IPS-18c (cell line): ENCODE measurements around the gene SOX6.
"Not testable (repeated sequence)": the region's sequence is repeated elsewhere in the genome, so short reads cannot be mapped to it uniquely, and the experiment has no call there.

Experiments used
- H3K4me3 ChIP-seq: 2 replicates; pipeline ENCODE4 v1.7.0; 2013; ENCODE audit warnings: low read depth, mild to moderate bottlenecking, low read length, moderate library complexity; ENCODE audit not compliant: insufficient read depth
- H3K9me3 ChIP-seq: one replicate; pipeline ENCODE4 v1.6.1; 2013; ENCODE audit warnings: mild to moderate bottlenecking, low read length, moderate library complexity; ENCODE audit not compliant: control insufficient read depth, insufficient read depth

Gene SOX6

GRCh38 chr11:16375664-16376063 is 19.3 kb upstream of the SOX6 start:
- H3K4me3 ChIP-seq, H3K9me3 ChIP-seq: not testable (repeated sequence)

GRCh38 chr11:16373768-16374167 is 17.4 kb upstream of the SOX6 start:
- no peak overlapping the region for H3K4me3 ChIP-seq
- H3K9me3 ChIP-seq = no peaks in the 10 kb centered on the region

GRCh38 chr11:16372355-16372754 is 16.0 kb upstream of the SOX6 start:
- Histone ChIP-seq H3K9me3 (no peaks in the 10 kb centered on the region), H3K4me3 (no peak overlapping the region)

- H3K4me3 ChIP-seq = no peak overlapping the region
These were observed 10.9 kb upstream of the SOX6 start for GRCh38 chr11:16367252-16367651.

GRCh38 chr11:16365581-16366228 is 9.4 kb upstream of the SOX6 start:
- no peak overlapping the region for H3K4me3 ChIP-seq
- no peaks in the 10 kb centered on the region for H3K9me3 ChIP-seq

More at GRCh38 chr11:16367252-16367651, 10.9 kb upstream of the SOX6 start:
- H3K9me3 ChIP-seq = no peaks in the 10 kb centered on the region

- Histone ChIP-seq H3K9me3 (no peaks in the 10 kb centered on the region), H3K4me3 (no peak overlapping the region)
These were observed 7.9 kb upstream of the SOX6 start for GRCh38 chr11:16364254-16364653.

- no peak overlapping the region for H3K4me3 ChIP-seq
- H3K9me3 ChIP-seq = no peaks in the 10 kb centered on the region
These were observed 7.4 kb upstream of the SOX6 start for GRCh38 chr11:16363706-16364105.

- Histone ChIP-seq H3K4me3 (no peak overlapping the region), H3K9me3 (no peaks in the 10 kb centered on the region)
These were observed 4.9 kb upstream of the SOX6 start for GRCh38 chr11:16361108-16361865.

GRCh38 chr11:16359369-16359768 is 3.0 kb upstream of the SOX6 start:
- Histone ChIP-seq H3K4me3 (no peak overlapping the region), H3K9me3 (no peaks in the 10 kb centered on the region)

GRCh38 chr11:16358726-16359125 is 2.4 kb upstream of the SOX6 start:
- H3K4me3 ChIP-seq = no peak overlapping the region

GRCh38 chr11:16357775-16358174 is 1.4 kb upstream of the SOX6 start:
- H3K4me3 ChIP-seq = no peak overlapping the region
- no peaks in the 10 kb centered on the region for H3K9me3 ChIP-seq

More at GRCh38 chr11:16358726-16359125, 2.4 kb upstream of the SOX6 start:
- H3K9me3 ChIP-seq = no peaks in the 10 kb centered on the region

GRCh38 chr11:16356761-16357393 is 531 bp upstream of the SOX6 start:
- Histone ChIP-seq H3K4me3 (no peak overlapping the region), H3K9me3 (no peaks in the 10 kb centered on the region)

GRCh38 chr11:16352707-16353106 is 3.6 kb downstream of the SOX6 start:
- Histone ChIP-seq H3K9me3 (no peaks in the 10 kb centered on the region), H3K4me3 (no peak overlapping the region)

- no peak overlapping the region for H3K4me3 ChIP-seq
- H3K9me3 ChIP-seq = no peaks in the 10 kb centered on the region
These were observed 6.2 kb downstream of the SOX6 start for GRCh38 chr11:16350125-16350524.

GRCh38 chr11:16347928-16348685 is 8.2 kb downstream of the SOX6 start:
- Histone ChIP-seq H3K9me3 (no peaks in the 10 kb centered on the region), H3K4me3 (no peak overlapping the region)

GRCh38 chr11:16346975-16347374 is 9.4 kb downstream of the SOX6 start:
- H3K4me3 ChIP-seq = no peak overlapping the region
- H3K9me3 ChIP-seq = no peaks in the 10 kb centered on the region

- Histone ChIP-seq H3K9me3 (no peaks in the 10 kb centered on the region), H3K4me3 (no peak overlapping the region)
These were observed 14.5 kb downstream of the SOX6 start for GRCh38 chr11:16341853-16342252.
